NCI-H1436 (cell line): ENCODE data around the gene FMNL3.
"Not testable (repeated sequence)": the region's sequence is repeated elsewhere in the genome, so short reads cannot be mapped to it uniquely, and the experiment has no call there.

Experiments used
- DNase-seq: peaks from one replicate; lab custom pipeline; 2025; lab: John Stamatoyannopoulos, UW

The FMNL3 gene

GRCh38 chr12:49631336-49631907 lies 75.8 kb downstream of the FMNL3 start:
- no peak for DNase-seq

- DNase-seq: no peak
Measured at GRCh38 chr12:49627752-49628360, 79.3 kb downstream of the FMNL3 start.

GRCh38 chr12:49626836-49627235 lies 80.4 kb downstream of the FMNL3 start:
- DNase-seq: no peak

- no peak for DNase-seq
Measured at GRCh38 chr12:49626169-49626835, 80.9 kb downstream of the FMNL3 start.

GRCh38 chr12:49624921-49625577 lies 82.2 kb downstream of the FMNL3 start:
- no peak for DNase-seq

- DNase-seq: peak; percentile 86
Measured at GRCh38 chr12:49623142-49623904, 83.9 kb downstream of the FMNL3 start, which contains the start of gene PRPF40B. PRPF40B (plus strand) TSS chr12:49623561; CDS start chr12:49623591, 30 bp downstream.

GRCh38 chr12:49622501-49623141 lies 84.6 kb downstream of the FMNL3 start:
- no peak for DNase-seq

- DNase-seq: no peak
Measured at GRCh38 chr12:49621651-49622500, 85.3 kb downstream of the FMNL3 start.

GRCh38 chr12:49619286-49619685 lies 87.9 kb downstream of the FMNL3 start:
- no peak for DNase-seq

- DNase-seq: no peak
Measured at GRCh38 chr12:49618576-49618975, 88.6 kb downstream of the FMNL3 start.

- DNase-seq: no peak
Measured at GRCh38 chr12:49616533-49617219, 90.5 kb downstream of the FMNL3 start.

GRCh38 chr12:49615725-49616124 lies 91.5 kb downstream of the FMNL3 start:
- no peak for DNase-seq

GRCh38 chr12:49612210-49612609 lies 95.0 kb downstream of the FMNL3 start:
- DNase-seq: no peak

- DNase-seq: not testable (repeated sequence)
Measured at GRCh38 chr12:49610785-49611184, 96.4 kb downstream of the FMNL3 start.

GRCh38 chr12:49609875-49610154 lies 97.4 kb downstream of the FMNL3 start:
- DNase-seq: no peak

GRCh38 chr12:49609059-49609874 lies 97.9 kb downstream of the FMNL3 start:
- DNase-seq: no peak

GRCh38 chr12:49605539-49605938 lies 101.7 kb downstream of the FMNL3 start, which contains the start of gene FAM186B:
FAM186B (minus strand) TSS chr12:49605639; CDS start chr12:49605477, 162 bp downstream.
- DNase-seq: not testable (repeated sequence)

- DNase-seq: no peak
Measured at GRCh38 chr12:49604856-49605255, 102.3 kb downstream of the FMNL3 start.

GRCh38 chr12:49603721-49604120 lies 103.5 kb downstream of the FMNL3 start:
- no peak for DNase-seq
